NCI-H1105 treated with DMSO at 0.1 percent for 48 hours (cell line): ENCODE results near the gene DNAH1.

Source experiments
- DNase-seq: peaks from one replicate; lab custom pipeline; 2025; lab: John Stamatoyannopoulos, UW

DNAH1 gene

GRCh38 chr3:52357151-52358080 lies 41.3 kb downstream of the DNAH1 start:
- no peak for DNase-seq

DNA sequence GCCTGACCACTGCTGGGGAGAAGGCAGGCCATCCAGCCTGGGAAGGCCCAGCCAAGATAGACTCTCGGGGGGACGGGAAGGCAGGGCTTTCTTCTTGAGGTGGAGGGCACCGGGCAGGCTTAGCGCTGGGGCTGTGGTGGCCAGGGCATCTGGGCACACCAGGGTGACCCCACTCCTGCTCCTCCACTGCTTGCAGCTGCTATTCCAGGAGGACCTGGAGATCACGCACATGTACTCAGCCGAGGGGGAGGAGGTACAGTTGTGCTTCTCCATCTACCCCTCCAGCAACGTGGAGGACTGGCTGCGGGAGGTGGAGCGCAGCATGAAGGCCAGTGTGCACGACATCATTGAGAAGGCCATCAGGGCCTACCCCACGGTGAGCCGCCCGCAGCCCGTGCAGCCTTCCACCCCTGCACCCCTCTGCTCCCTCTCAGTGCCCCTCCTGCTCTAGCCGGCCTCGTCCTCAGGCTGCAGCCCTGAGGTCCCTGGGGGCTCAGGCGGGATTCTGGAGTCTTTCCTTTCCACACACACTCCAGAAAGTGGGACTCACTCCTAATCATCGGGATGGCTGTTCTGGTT lies 42.3 kb downstream of the DNAH1 start:
- DNase-seq = no peak

- no peak for DNase-seq
Measured at GRCh38 chr3:52359116-52359855, 43.2 kb downstream of the DNAH1 start.

DNA sequence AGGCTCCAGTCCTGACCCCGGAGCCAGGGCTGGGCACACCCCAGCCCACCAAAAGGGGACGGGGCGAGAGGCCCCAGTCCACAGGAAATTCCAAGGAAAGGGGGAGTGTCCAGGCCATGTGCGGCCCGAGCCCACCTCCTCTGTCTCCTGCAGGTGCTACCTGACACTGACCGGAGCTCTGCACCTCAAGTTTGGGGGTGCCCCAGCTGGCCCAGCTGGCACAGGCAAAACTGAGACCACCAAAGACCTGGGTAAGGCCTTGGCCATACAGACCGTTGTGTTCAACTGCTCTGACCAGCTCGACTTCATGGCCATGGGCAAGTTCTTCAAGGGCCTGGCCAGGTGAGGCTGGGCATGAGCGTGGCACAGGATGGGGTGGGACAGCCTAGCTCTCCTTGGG lies 44.9 kb downstream of the DNAH1 start:
- no peak for DNase-seq

- DNase-seq = no peak
Measured at GRCh38 chr3:52361454-52361853, 45.3 kb downstream of the DNAH1 start.

DNA sequence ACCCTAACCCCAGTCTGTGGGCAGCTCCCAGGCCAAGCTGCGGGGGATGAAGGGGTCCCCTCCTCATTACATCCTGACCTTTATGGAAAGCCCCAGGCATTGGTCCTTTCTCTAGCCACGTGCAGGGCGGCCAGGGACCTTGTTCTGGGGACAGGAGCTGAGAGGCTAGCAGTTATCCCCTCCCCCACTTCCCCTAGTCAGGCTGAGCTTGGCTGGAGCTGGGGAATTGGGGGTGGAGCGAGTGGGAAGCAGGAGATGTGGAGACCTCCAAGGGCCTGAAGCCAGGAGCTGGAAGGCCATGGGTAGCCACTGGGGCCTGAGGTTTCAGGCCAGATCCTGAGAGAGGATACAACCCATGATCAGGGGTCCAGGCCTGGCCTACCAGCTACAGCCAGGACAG lies 45.8 kb downstream of the DNAH1 start:
- no peak for DNase-seq

DNA sequence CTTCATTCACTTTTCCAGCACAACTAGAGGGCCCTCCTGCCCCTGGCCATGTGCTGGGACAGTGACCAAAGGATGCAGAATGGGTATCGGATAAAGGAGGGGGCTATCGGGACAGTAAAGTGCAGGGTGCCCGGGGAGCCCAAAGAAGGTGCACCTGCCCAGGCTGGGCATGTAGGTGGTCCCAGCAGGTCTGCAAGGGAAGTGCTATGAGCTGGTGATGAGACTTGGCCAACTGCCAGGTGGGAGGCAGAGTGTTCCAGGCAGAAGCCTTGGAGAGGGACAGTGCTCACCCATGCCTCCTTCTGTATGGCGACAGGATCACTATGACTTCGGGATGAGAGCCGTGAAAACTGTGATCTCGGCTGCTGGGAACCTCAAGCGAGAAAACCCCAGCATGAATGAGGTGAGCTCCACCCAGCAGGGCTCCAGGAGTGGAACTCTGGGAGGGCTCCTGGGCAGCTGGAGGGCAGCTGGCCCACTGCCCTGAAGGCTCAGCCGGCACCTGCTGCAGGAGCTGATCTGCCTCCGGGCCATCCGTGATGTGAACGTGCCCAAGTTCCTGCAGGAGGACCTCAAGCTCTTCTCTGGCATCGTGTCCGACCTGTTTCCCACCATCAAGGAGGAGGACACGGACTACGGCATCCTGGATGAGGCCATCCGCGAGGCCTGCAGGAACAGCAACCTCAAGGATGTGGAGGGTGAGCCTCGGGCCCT lies 48.4 kb downstream of the DNAH1 start:
- DNase-seq = no peak

DNA sequence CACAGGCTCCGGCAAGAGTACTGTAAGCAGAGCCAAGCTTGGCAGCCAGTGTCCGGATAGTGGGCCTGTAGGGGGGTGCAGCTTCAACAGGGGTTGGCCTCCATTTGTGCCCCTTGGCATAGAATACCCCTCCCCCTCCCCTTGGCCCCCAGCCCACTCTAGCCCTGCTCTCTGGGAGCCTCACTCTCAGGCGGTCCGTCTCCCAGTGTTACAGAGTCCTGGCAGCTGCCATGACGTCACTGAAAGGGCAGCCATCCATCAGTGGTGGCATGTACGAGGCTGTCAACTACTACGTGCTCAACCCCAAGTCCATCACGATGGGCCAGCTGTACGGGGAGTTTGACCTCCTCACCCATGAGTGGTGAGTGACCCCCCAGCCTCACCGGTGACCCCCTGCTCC lies 50.4 kb downstream of the DNAH1 start:
- DNase-seq = no peak

- DNase-seq = no peak
Measured at GRCh38 chr3:52367891-52368880, 52.1 kb downstream of the DNAH1 start.

DNA sequence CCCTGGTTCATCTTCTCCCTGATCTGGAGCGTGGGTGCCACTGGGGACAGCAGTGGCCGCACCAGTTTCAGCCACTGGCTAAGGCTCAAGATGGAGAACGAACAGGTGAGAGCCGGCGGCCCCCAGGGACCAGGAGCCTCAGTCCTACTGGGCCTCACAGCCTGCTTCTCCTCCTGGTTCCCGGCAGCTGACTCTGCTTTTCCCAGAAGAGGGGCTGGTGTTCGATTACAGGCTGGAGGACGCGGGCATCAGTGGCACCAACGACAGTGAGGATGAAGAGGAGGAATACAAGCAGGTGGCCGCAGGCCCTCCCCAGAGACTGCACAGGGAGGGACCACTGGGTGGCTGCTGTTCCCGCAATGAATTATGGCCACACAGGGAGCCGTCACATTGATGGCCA lies 54.4 kb downstream of the DNAH1 start:
- DNase-seq = no peak

GRCh38 chr3:52372822-52373504 lies 56.8 kb downstream of the DNAH1 start:
- no peak for DNase-seq

- DNase-seq = no peak
Measured at GRCh38 chr3:52373676-52374075, 57.6 kb downstream of the DNAH1 start.

DNA sequence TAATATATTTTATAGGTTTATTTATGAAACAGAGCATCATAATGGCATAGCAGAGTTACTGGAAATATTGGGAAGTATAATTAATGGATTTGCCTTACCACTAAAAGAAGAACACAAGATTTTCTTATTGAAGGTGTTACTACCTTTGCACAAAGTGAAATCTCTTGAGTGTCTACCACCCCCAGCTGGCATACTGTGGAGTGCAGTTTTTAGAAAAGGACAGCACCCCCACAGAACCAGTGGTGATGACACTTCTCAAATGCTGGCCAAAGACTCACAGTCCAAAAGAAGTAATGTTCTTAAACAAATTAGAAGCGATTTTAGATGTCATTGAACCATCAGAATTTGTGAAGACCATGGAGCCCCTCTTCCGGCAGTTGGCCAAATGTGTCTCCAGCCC lies 58.1 kb downstream of the DNAH1 start:
- DNase-seq = no peak

DNA sequence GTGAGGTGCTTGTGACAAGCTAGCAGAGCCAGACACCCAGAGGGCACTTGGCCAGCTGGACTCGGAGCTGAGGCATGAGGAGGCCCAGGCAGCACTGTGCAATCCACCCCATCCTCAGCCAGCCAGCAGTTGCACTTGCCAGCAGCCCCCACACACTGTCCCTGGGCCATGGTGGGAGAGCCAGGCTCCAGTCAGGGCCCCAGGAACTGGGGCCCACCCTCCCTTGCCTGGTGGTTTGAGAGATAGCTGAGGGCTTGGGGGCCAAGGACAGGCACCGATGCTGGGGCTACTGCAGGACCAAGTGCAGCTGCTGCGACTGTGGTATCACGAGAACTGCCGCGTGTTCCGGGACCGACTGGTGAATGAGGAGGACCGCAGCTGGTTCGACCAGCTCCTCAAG lies 63.5 kb downstream of the DNAH1 start:
- DNase-seq = no peak

DNA sequence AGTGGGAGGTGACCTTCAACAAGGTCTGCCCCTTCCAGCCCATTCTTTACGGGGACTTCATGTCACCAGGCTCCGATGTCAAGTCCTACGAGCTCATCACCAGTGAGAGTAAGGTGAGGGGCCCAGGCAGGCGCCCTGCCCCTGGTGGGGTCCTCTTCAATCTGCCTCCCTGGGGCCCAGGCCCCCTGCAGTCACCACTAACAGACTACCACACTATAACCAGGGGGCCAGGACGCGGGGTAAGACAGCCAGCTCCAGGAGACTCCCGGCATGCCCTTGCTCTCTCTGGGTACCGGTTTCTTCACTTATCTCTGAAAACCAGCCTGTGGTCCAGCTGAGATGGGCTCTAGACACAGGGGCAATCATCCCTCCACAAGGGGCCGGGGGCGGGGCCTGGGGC lies 63.9 kb downstream of the DNAH1 start:
- no peak for DNase-seq

- no peak for DNase-seq
Measured at GRCh38 chr3:52381623-52382022, 65.5 kb downstream of the DNAH1 start.

- DNase-seq = no peak
Measured at GRCh38 chr3:52383446-52383845, 67.3 kb downstream of the DNAH1 start.

DNA sequence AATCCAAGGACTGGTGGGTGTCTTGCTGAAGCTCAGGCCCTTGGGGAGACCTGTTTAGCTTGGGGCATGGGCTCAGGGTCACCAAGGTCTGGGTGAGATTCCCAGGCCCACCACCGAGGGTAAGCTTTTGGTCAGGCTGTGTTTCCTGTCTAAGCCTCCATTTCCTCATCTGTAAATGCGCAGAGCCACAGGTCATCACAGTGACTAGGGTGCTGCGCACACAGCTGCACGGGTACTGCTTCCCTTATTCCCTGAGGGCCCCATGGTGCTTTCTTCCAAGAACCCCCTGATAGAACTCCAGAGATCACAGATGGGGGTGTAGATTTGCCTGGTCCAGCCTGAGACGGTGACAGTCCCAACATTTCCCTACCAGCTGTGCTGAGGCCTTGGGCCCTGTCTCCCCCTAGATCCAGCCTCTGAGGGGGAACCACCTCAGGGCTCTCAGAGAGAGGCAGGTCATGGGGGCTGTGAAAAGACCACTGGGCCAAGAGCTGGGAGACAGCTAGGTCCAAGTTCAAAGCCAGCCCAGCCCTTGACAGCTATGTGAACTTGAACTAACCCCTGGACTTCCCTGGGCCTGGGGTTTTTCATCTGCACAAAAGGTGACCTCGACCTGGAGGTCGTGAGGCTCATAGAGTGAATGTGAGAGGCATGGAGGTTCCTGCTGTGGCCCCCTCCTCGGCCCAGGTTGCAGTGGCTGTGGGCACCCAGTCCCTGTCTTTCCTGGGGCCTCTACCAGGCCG lies 68.1 kb downstream of the DNAH1 start:
- no peak for DNase-seq

- no peak for DNase-seq
Measured at GRCh38 chr3:52385157-52385556, 69.0 kb downstream of the DNAH1 start.

GRCh38 chr3:52387481-52387880 lies 71.4 kb downstream of the DNAH1 start:
- no peak for DNase-seq
